AG09319 (cell line): ENCODE data around the gene PLEKHG2.

Source experiments
- DNase-seq: peaks from one replicate; pipeline ENCODE4 v3.0.0-alpha.2; 2010; ENCODE audit warnings: low read depth; ENCODE audit errors: extremely low read depth
- CTCF ChIP-seq: IDR thresholded peaks from 2 replicates; pipeline ENCODE4 v1.5.1; 2011; ENCODE audit warnings: low read depth, mild to moderate bottlenecking, inconsistent platforms, low read length, moderate library complexity

Gene PLEKHG2

GRCh38 chr19:39399668-39400050 is 12.8 kb upstream of the PLEKHG2 start:
- DNase-seq: no peak
- no peak for TF ChIP-seq CTCF

GRCh38 chr19:39400061-39400460 is 12.4 kb upstream of the PLEKHG2 start:
- no peak for DNase-seq
- no peak for TF ChIP-seq CTCF

- no peak for DNase-seq
- no peak for TF ChIP-seq CTCF
These were observed 11.4 kb upstream of the PLEKHG2 start for GRCh38 chr19:39401070-39401548.

GRCh38 chr19:39401549-39402345 is 10.7 kb upstream of the PLEKHG2 start:
- DNase-seq: no peak
- no peak for TF ChIP-seq CTCF

GRCh38 chr19:39402346-39403300 is 9.8 kb upstream of the PLEKHG2 start:
- peak; percentile 87 for DNase-seq
- TF ChIP-seq CTCF: no peak

GRCh38 chr19:39403331-39404312 is 8.8 kb upstream of the PLEKHG2 start:
- peak; percentile 100 for DNase-seq
- TF ChIP-seq CTCF: no peak
